ENCODE results near the gene TMEM88. TPM values are rescaled to one million over a fixed set of nuclear protein-coding genes. Genes with fewer than 3 reads are reported as not detected.

The TMEM88 gene
- total and polyA plus RNA-seq, 2 donors (not counting 1 experiment from before 2014, with no cell fraction given) = 0.17 TPM; not detected in 1

GRCh38 chr17:7818026-7818425, 36.8 kb upstream of the TMEM88 start:
- Histone ChIP-seq H3K27me3 (ENCODE audit: control insufficient read depth, insufficient read depth, low read length) (peaks cover 15% of the 10 kb centered on the region), H3K36me3 (ENCODE audit: control insufficient read depth, insufficient read depth, low read length) (no peaks in the 10 kb centered on the region), H3K4me2 (ENCODE audit: extremely low read depth, insufficient read depth, low read length) (no peak overlapping the region), H3K4me1 (ENCODE audit: control insufficient read depth, extremely low read depth, insufficient read depth, low read length) (no peaks in the 10 kb centered on the region), H4K20me1 (ENCODE audit: control insufficient read depth, extremely low read depth, insufficient read depth, low read length) (no peaks in the 10 kb centered on the region), H3K9me3 (ENCODE audit: control insufficient read depth, insufficient read depth, low read depth, low read length) (no peaks in the 10 kb centered on the region), H3K27ac (ENCODE audit: insufficient read depth, low read length) (no peak overlapping the region), H3K79me2 (ENCODE audit: control insufficient read depth, insufficient read depth, low read length) (no peaks in the 10 kb centered on the region), H3K9ac (ENCODE audit: insufficient read depth, low read length) (no peak overlapping the region), H3K4me3 (replicated peaks in 1 of 4; ENCODE audit: control extremely low read depth in 1 of 4, insufficient read depth in 1 of 4, low read depth in 3 of 4, low read length in 4 of 4) (no peak overlapping the region), H2AFZ (ENCODE audit: low read length) (no peak overlapping the region)
- TF ChIP-seq EZH2 (IDR thresholded peaks at IDR 0.05; ENCODE audit: low read length, missing control alignments) (no peak), CTCF (conservative IDR thresholded peaks at IDR 0.05 in 1 of 2, IDR thresholded peaks at IDR 0.05 in 1 of 2; ENCODE audit: low read depth in 1 of 2, low read length in 2 of 2) (no peak)
- DNase-seq (ENCODE audit: low read depth in 2 of 2) = no peak

- no peak for DNase-seq (ENCODE audit: low read depth in 2 of 2)
- H3K9me3 ChIP-seq (ENCODE audit: control insufficient read depth, insufficient read depth, low read depth, low read length) = no peaks in the 10 kb centered on the region
- H3K27me3 ChIP-seq (ENCODE audit: control insufficient read depth, insufficient read depth, low read length) = peaks cover 15% of the 10 kb centered on the region
- H4K20me1 ChIP-seq (ENCODE audit: control insufficient read depth, extremely low read depth, insufficient read depth, low read length) = no peaks in the 10 kb centered on the region
- H3K27ac ChIP-seq (ENCODE audit: insufficient read depth, low read length) = no peak overlapping the region
- no peak overlapping the region for H2AFZ ChIP-seq (ENCODE audit: low read length)
- no peak overlapping the region for H3K4me2 ChIP-seq (ENCODE audit: extremely low read depth, insufficient read depth, low read length)
- no peaks in the 10 kb centered on the region for H3K79me2 ChIP-seq (ENCODE audit: control insufficient read depth, insufficient read depth, low read length)
- no peak overlapping the region for H3K4me3 ChIP-seq (replicated peaks in 1 of 4; ENCODE audit: control extremely low read depth in 1 of 4, insufficient read depth in 1 of 4, low read depth in 3 of 4, low read length in 4 of 4)
- TF ChIP-seq CTCF (conservative IDR thresholded peaks at IDR 0.05 in 1 of 2, IDR thresholded peaks at IDR 0.05 in 1 of 2; ENCODE audit: low read depth in 1 of 2, low read length in 2 of 2) (no peak), EZH2 (IDR thresholded peaks at IDR 0.05; ENCODE audit: low read length, missing control alignments) (no peak)
- H3K4me1 ChIP-seq (ENCODE audit: control insufficient read depth, extremely low read depth, insufficient read depth, low read length) = no peaks in the 10 kb centered on the region
- H3K9ac ChIP-seq (ENCODE audit: insufficient read depth, low read length) = no peak overlapping the region
- no peaks in the 10 kb centered on the region for H3K36me3 ChIP-seq (ENCODE audit: control insufficient read depth, insufficient read depth, low read length)
Measured at GRCh38 chr17:7818746-7819645, 35.9 kb upstream of the TMEM88 start.

GRCh38 chr17:7820231-7820630, 34.6 kb upstream of the TMEM88 start:
- Histone ChIP-seq H3K79me2 (ENCODE audit: control insufficient read depth, insufficient read depth, low read length) (no peaks in the 10 kb centered on the region), H3K36me3 (ENCODE audit: control insufficient read depth, insufficient read depth, low read length) (no peaks in the 10 kb centered on the region), H3K9me3 (ENCODE audit: control insufficient read depth, insufficient read depth, low read depth, low read length) (no peaks in the 10 kb centered on the region), H3K4me2 (ENCODE audit: extremely low read depth, insufficient read depth, low read length) (no peak overlapping the region), H3K27ac (ENCODE audit: insufficient read depth, low read length) (no peak overlapping the region), H3K9ac (ENCODE audit: insufficient read depth, low read length) (no peak overlapping the region), H3K4me3 (replicated peaks in 1 of 4; ENCODE audit: control extremely low read depth in 1 of 4, insufficient read depth in 1 of 4, low read depth in 3 of 4, low read length in 4 of 4) (no peak overlapping the region), H3K27me3 (ENCODE audit: control insufficient read depth, insufficient read depth, low read length) (peaks cover 15% of the 10 kb centered on the region), H4K20me1 (ENCODE audit: control insufficient read depth, extremely low read depth, insufficient read depth, low read length) (no peaks in the 10 kb centered on the region), H3K4me1 (ENCODE audit: control insufficient read depth, extremely low read depth, insufficient read depth, low read length) (no peaks in the 10 kb centered on the region), H2AFZ (ENCODE audit: low read length) (no peak overlapping the region)
- no peak for TF ChIP-seq EZH2 (IDR thresholded peaks at IDR 0.05; ENCODE audit: low read length, missing control alignments)
- no peak for TF ChIP-seq CTCF (conservative IDR thresholded peaks at IDR 0.05 in 1 of 2, IDR thresholded peaks at IDR 0.05 in 1 of 2; ENCODE audit: low read depth in 1 of 2, low read length in 2 of 2)
- no peak for DNase-seq (ENCODE audit: low read depth in 2 of 2)

All from fibroblast of lung (primary cell).